MM.1S (cell line): ENCODE measurements around the gene CTRB1.

Experiments used
- CTCF ChIP-seq: fragments of 300-600 bp; sonication (generic); IDR thresholded peaks from 2 replicates; pipeline ENCODE4 v1.5.1; 2016; ENCODE audit warnings: antibody characterized with exemption, low read length, mixed read lengths
- EZH2 ChIP-seq: fragments of 300-600 bp; sonication (generic); optimal IDR thresholded peaks from 2 replicates; pipeline ENCODE3; 2017; ENCODE audit warnings: low read depth, mild to moderate bottlenecking, antibody characterized with exemption, low read length, mixed read lengths
- EZH2phosphoT487 ChIP-seq: fragments of 300-600 bp; sonication (generic); IDR thresholded peaks from 2 replicates; pipeline ENCODE4 v1.6.1; 2018; ENCODE audit warnings: antibody characterized with exemption, low read length

GRCh38 chr16:75235721-75236193 lies 17.0 kb downstream of the CTRB1 start:
- TF ChIP-seq EZH2, result no peak
- no peak for TF ChIP-seq CTCF
- no peak for TF ChIP-seq EZH2phosphoT487
